HL-60 (cell line): ENCODE measurements around the gene PDRG1.

ENCODE experiments used
- GABPA ChIP-seq: IDR thresholded peaks from 2 replicates; pipeline ENCODE4 v1.6.1; 2012; ENCODE audit warnings: low read depth
- POLR2AphosphoS5 ChIP-seq: IDR thresholded peaks from 2 replicates; pipeline ENCODE4 v1.6.1; 2012; ENCODE audit warnings: low read depth
- SPI1 ChIP-seq: IDR thresholded peaks from 2 replicates; pipeline ENCODE4 v1.6.1; 2012; ENCODE audit warnings: low read depth, mild to moderate bottlenecking, borderline replicate concordance
- TF ChIP-seq, protein P1 (sequence below): IDR thresholded peaks from one replicate; pipeline ENCODE4 v1.5.1; 2011; ENCODE audit warnings: low read length, control low read depth, inconsistent platforms; ENCODE audit not compliant: insufficient read depth
- TF ChIP-seq, protein P2 (sequence below): IDR thresholded peaks from 2 replicates; pipeline ENCODE4 v1.6.1; 2012; ENCODE audit warnings: low read depth; ENCODE audit not compliant: insufficient replicate concordance

DNA sequence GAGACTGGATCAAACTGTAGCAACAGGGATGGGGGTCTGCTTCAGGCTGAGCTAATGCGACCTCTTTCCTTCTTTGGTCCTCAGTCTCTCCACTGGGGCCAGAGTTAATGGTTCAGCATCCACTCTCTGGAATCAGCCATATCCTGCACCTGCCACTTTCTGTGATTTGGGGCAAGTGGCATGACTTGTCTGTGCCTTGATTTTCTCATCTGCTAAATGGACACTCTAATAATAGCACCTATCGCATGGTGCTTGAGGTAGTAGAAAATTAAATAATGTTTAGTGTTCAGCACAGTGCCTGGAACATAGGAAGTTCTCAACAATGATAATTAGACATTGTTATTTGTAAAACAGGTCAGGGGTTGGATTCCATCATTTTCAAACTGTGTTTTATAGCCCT lies 22.4 kb upstream of the PDRG1 start:
- TF ChIP-seq, protein P1, sequence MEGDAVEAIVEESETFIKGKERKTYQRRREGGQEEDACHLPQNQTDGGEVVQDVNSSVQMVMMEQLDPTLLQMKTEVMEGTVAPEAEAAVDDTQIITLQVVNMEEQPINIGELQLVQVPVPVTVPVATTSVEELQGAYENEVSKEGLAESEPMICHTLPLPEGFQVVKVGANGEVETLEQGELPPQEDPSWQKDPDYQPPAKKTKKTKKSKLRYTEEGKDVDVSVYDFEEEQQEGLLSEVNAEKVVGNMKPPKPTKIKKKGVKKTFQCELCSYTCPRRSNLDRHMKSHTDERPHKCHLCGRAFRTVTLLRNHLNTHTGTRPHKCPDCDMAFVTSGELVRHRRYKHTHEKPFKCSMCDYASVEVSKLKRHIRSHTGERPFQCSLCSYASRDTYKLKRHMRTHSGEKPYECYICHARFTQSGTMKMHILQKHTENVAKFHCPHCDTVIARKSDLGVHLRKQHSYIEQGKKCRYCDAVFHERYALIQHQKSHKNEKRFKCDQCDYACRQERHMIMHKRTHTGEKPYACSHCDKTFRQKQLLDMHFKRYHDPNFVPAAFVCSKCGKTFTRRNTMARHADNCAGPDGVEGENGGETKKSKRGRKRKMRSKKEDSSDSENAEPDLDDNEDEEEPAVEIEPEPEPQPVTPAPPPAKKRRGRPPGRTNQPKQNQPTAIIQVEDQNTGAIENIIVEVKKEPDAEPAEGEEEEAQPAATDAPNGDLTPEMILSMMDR, result no peak
- TF ChIP-seq POLR2AphosphoS5 (no peak), GABPA (no peak), SPI1 (no peak)
- TF ChIP-seq, protein P2, sequence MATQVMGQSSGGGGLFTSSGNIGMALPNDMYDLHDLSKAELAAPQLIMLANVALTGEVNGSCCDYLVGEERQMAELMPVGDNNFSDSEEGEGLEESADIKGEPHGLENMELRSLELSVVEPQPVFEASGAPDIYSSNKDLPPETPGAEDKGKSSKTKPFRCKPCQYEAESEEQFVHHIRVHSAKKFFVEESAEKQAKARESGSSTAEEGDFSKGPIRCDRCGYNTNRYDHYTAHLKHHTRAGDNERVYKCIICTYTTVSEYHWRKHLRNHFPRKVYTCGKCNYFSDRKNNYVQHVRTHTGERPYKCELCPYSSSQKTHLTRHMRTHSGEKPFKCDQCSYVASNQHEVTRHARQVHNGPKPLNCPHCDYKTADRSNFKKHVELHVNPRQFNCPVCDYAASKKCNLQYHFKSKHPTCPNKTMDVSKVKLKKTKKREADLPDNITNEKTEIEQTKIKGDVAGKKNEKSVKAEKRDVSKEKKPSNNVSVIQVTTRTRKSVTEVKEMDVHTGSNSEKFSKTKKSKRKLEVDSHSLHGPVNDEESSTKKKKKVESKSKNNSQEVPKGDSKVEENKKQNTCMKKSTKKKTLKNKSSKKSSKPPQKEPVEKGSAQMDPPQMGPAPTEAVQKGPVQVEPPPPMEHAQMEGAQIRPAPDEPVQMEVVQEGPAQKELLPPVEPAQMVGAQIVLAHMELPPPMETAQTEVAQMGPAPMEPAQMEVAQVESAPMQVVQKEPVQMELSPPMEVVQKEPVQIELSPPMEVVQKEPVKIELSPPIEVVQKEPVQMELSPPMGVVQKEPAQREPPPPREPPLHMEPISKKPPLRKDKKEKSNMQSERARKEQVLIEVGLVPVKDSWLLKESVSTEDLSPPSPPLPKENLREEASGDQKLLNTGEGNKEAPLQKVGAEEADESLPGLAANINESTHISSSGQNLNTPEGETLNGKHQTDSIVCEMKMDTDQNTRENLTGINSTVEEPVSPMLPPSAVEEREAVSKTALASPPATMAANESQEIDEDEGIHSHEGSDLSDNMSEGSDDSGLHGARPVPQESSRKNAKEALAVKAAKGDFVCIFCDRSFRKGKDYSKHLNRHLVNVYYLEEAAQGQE, result no peak
